K562 (cell line): ENCODE measurements around the gene COMMD2. TPM values are rescaled to one million over a fixed set of nuclear protein-coding genes. Genes with fewer than 3 reads are reported as not detected.

Source experiments
- ATAC-seq: fragments of 200-7000 bp; cut with Tn5 transposase; 3 replicates; pipeline ENCODE4 v1.9.1; 2020; ENCODE audit warnings: moderate library complexity
- BruUV-seq: library from RNA; stranded (reverse); fragments of 400-500 nt; replicated peaks from 2 replicates; lab custom pipeline; 2021; lab: Mats Ljungman, UMichigan
- CTCF ChIA-PET: fragments of 300-600 bp; formaldehyde crosslinking; extraction: SDS; loops from one replicate; lab custom pipeline; 2021; ENCODE audit warnings: low intra/inter-chr PET ratio; lab: Yijun Ruan, JAX
- POLR2A ChIA-PET: fragments of 300-600, 350-650 bp; sonication (Branson Sonifier 250); formaldehyde crosslinking; extraction: SDS; loops from one replicate; lab custom pipeline; 2021; ENCODE audit warnings: antibody characterized with exemption, inconsistent platforms; lab: Yijun Ruan, JAX
- DNase-seq, 4 experiments: peaks; one replicate each; pipeline versions ENCODE4 v3.0.0 to v3.0.0-alpha.2; 2011 to 2018; ENCODE audit warnings: low spot score in 3 of 4, mixed read lengths in 3 of 4; ENCODE audit errors: extremely low read depth in 1 of 4
- FAIRE-seq: peaks from 2 replicates; lab custom pipeline; 2011; peaks lifted over from hg19 to GRCh38; lab: Jason Lieb, UNC
- H2AFZ ChIP-seq: 2 replicates; pipeline ENCODE4 v1.6.0; 2011; ENCODE audit warnings: low read depth, low read length, control low read depth, inconsistent platforms
- H3K27ac ChIP-seq: fragments of 200-600 bp; 3 replicates; pipeline ENCODE4 v1.8.0; 2011; ENCODE audit warnings: low read depth, mild to moderate bottlenecking, control low read depth, inconsistent platforms, low read length, moderate library complexity, mixed read lengths; ENCODE audit errors: extremely low read depth
- H3K27me3 ChIP-seq, 2 experiments: fragments of 300-600 bp in 1 of 2; 2 replicates in 1 of 2; 3 replicates in 1 of 2; pipeline versions ENCODE4 v1.6.0 to v1.8.0; 2011; ENCODE audit warnings: inconsistent platforms in 2 of 2, low read length in 2 of 2, mild to moderate bottlenecking in 1 of 2, mixed read lengths in 1 of 2, moderate library complexity in 1 of 2; ENCODE audit not compliant: control insufficient read depth in 2 of 2, insufficient read depth in 2 of 2
- H3K36me3 ChIP-seq: fragments of 300-600 bp; 3 replicates; pipeline ENCODE4 v1.8.0; 2011; ENCODE audit warnings: mild to moderate bottlenecking, low read length, inconsistent platforms; ENCODE audit not compliant: control insufficient read depth, insufficient read depth
- H3K4me1 ChIP-seq, 2 experiments: fragments of 200-600 bp in 1 of 2; replicated peaks in 1 of 2; 2 replicates in 1 of 2; 3 replicates in 1 of 2; pipeline versions ENCODE4 v1.5.1 to v1.8.0; 2011; ENCODE audit warnings: inconsistent platforms in 2 of 2, low read length in 2 of 2, mild to moderate bottlenecking in 1 of 2, mixed read lengths in 1 of 2, moderate library complexity in 1 of 2; ENCODE audit not compliant: control insufficient read depth in 2 of 2, insufficient read depth in 2 of 2
- H3K4me2 ChIP-seq: 2 replicates; pipeline ENCODE4 v1.6.1; 2011; ENCODE audit warnings: low read length, control low read depth, inconsistent platforms, mixed read lengths; ENCODE audit not compliant: insufficient read depth
- H3K4me3 ChIP-seq: fragments of 200-600 bp; sonication (generic), shearing (Covaris generic); 2 replicates; pipeline ENCODE4 v1.5.1; 2016; ENCODE audit warnings: control low read depth, inconsistent platforms
- H3K79me2 ChIP-seq: fragments of 200-600 bp; 3 replicates; pipeline ENCODE4 v1.8.0; 2011; ENCODE audit warnings: low read length, inconsistent platforms; ENCODE audit not compliant: control insufficient read depth, insufficient read depth
- H3K9ac ChIP-seq, 2 experiments: 2 replicates each; pipeline versions ENCODE4 v1.6.0 to v1.6.1; 2011; ENCODE audit warnings: low read depth in 2 of 2, low read length in 2 of 2, control low read depth in 1 of 2, inconsistent platforms in 1 of 2, mild to moderate bottlenecking in 1 of 2, mixed read lengths in 1 of 2; ENCODE audit not compliant: insufficient read depth in 1 of 2
- H3K9me1 ChIP-seq: one replicate; pipeline ENCODE4 v1.6.0; 2011; ENCODE audit warnings: inconsistent platforms, mild to moderate bottlenecking, low read length, moderate library complexity; ENCODE audit not compliant: control insufficient read depth, insufficient read depth
- H3K9me3 ChIP-seq: replicated peaks from 2 replicates; pipeline ENCODE4 v1.5.1; 2011; ENCODE audit warnings: low read depth, low read length, inconsistent platforms; ENCODE audit not compliant: control insufficient read depth, insufficient read depth
- H4K20me1 ChIP-seq: replicated peaks from 2 replicates; pipeline ENCODE4 v1.6.1; 2011; ENCODE audit warnings: low read length, inconsistent platforms, mixed read lengths; ENCODE audit not compliant: control insufficient read depth, insufficient read depth
- ADNP ChIP-seq: fragments of 200-800 bp; sonication (Bioruptor generic); IDR thresholded peaks from 2 replicates; pipeline ENCODE4 v1.6.1; 2016; ENCODE audit warnings: missing genetic modification characterization, missing compliant biosample characterization
- ARID3A ChIP-seq: IDR thresholded peaks from 2 replicates; pipeline ENCODE4 v1.6.1; 2012; ENCODE audit warnings: low read depth, low read length, improper control_type of control experiment, borderline replicate concordance
- BCOR ChIP-seq: fragments of 450-650 bp; IDR thresholded peaks from 2 replicates; pipeline ENCODE4 v1.6.1; 2016
- CEBPB ChIP-seq: fragments of 450-650 bp; IDR thresholded peaks from 2 replicates; pipeline ENCODE4 v1.6.1; 2016; ENCODE audit warnings: missing genetic modification characterization, missing compliant biosample characterization
- CHAMP1 ChIP-seq: fragments of 450-650 bp; IDR thresholded peaks from 2 replicates; pipeline ENCODE4 v1.6.1; 2016; ENCODE audit warnings: mild to moderate bottlenecking
- E2F3 ChIP-seq: fragments of 250-450 bp; sonication (Bioruptor Pico); IDR thresholded peaks from 2 replicates; pipeline ENCODE4 v1.4.0; 2020; ENCODE audit warnings: mild to moderate bottlenecking
- HDAC6 ChIP-seq: IDR thresholded peaks from 2 replicates; pipeline ENCODE4 v1.6.1; 2012; ENCODE audit warnings: low read depth, mild to moderate bottlenecking, control low read depth, inconsistent platforms, low read length, moderate library complexity
- HMG20B ChIP-seq: fragments of 250-450 bp; sonication (Bioruptor Pico); IDR thresholded peaks from 2 replicates; pipeline ENCODE4 v1.5.0; 2021; ENCODE audit warnings: mild to moderate bottlenecking
- MECOM ChIP-seq: fragments of 250-450 bp; sonication (Bioruptor Pico); IDR thresholded peaks from 2 replicates; pipeline ENCODE4 v1.8.0; 2022; ENCODE audit warnings: inconsistent platforms
- MXI1 ChIP-seq: IDR thresholded peaks from 2 replicates; pipeline ENCODE4 v1.6.1; 2011; ENCODE audit warnings: low read depth, mild to moderate bottlenecking, improper control_type of control experiment, low read length
- POU5F1 ChIP-seq: fragments of 150-350 bp; IDR thresholded peaks from 2 replicates; pipeline ENCODE4 v1.6.1; 2014; ENCODE audit warnings: borderline replicate concordance, low read length, low read depth, mild to moderate bottlenecking; ENCODE audit not compliant: partially characterized antibody
- RBM39 ChIP-seq: fragments of 200-400 bp; formaldehyde crosslinking; optimal IDR thresholded peaks from 2 replicates; pipeline ENCODE3; 2018; ENCODE audit warnings: low read depth, low read length
- ZBTB2 ChIP-seq: fragments of 450-650 bp; IDR thresholded peaks from 2 replicates; pipeline ENCODE4 v1.6.1; 2016; ENCODE audit warnings: antibody characterized with exemption
- WGBS: fragments of 100-300 bp; shearing (Covaris generic); methylation state at CpG from one replicate; pipeline ENCODE4 v1.1.6; 2016; ENCODE audit warnings: low coverage, mixed read lengths; ENCODE audit not compliant: insufficient coverage; ENCODE audit errors: missing lambda C conversion rate; 5-methylcytosine and 5-hydroxymethylcytosine counted together
- in situ Hi-C: fragments of 300-500 bp; cut with MboI; formaldehyde crosslinking; loops from 4 replicates; pipeline ENCODE4 v1.15.0; 2018; ENCODE audit warnings: inconsistent platforms, mixed read lengths
- intact Hi-C: fragments of 100-400 bp; cut with micrococcal nuclease; formaldehyde crosslinking; loops from 2 replicates; pipeline ENCODE4 v1.14.2; 2022
- polyA plus RNA-seq, 8 experiments: library from polyadenylated mRNA; depleted of rRNA in 4 of 8; stranded (reverse) in 5 of 8; unstranded in 3 of 8; fragments of >200 nt; fragmentation: Nextera tagmentation in 2 of 8; fragmentation: Illumina TruSeq in 1 of 8; extraction: Ambion mirVana in 2 of 8; extraction: Trizol in 1 of 8; gene quantifications; 2 replicates each; pipeline versions ENCODE4 v1.2.1 to v1.2.3, GENCODE V29; 2011 to 2014; ENCODE audit warnings: inconsistent platforms in 1 of 8, missing spikeins in 1 of 8
- total RNA-seq, 7 experiments: library from RNA; depleted of rRNA in 6 of 7; stranded (reverse); fragments of >200 nt in 6 of 7; fragmentation: Illumina TruSeq in 2 of 7; extraction: Trizol in 2 of 7; gene quantifications; 2 replicates each; pipeline versions ENCODE4 v1.2.1 to v1.2.3, GENCODE V29; 2011 to 2021; ENCODE audit warnings: low replicate concordance in 1 of 7
- TF ChIP-seq, protein P1 (sequence below): sonication (generic); formaldehyde crosslinking; IDR thresholded peaks from 2 replicates; pipeline ENCODE4 v1.8.1; 2023; ENCODE audit warnings: mild to moderate bottlenecking, missing genetic modification reagents

The COMMD2 gene
- total and polyA plus RNA-seq, 9 of the 15 experiments (the other 6 are each of a cell fraction or from before 2014, with no cell fraction given): 25.8 to 102 (median 41.8) TPM

DNA sequence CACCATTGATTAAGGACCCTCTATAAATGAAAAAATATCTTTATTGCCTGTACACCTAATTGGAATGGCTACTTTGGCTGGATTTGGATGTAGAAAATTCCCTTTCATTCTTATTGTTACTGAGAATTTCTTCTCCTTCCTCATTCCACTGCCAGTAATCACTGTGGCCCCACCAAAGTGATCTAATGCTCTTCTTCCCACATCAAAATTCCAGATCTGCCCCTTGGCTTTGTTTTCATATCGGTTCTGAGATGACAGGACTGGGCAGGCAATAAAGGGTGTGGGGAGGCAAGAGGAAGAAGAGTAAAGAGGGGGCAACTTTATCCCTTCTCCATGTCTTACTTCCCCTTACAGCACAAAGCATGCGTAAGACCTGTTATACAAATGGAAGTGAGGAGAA lies 38.0 kb upstream of the COMMD2 start:
- no peak for FAIRE-seq
- H3K4me1 ChIP-seq: no peaks in the 10 kb centered on the region

More for the DNA sequence above, 38.0 kb upstream of the COMMD2 start:
- intact Hi-C loops: no loop called here
- H3K36me3 ChIP-seq: no peaks in the 10 kb centered on the region
- peaks cover 0 to 4% of the 10 kb centered on the region in 2 experiments; a peak in 1 of 5 replicates for H3K27me3 ChIP-seq
- H3K4me3 ChIP-seq: no peak overlapping the region
- H4K20me1 ChIP-seq: no peaks in the 10 kb centered on the region
- CTCF ChIA-PET: no interaction called here
- POLR2A ChIA-PET: no interaction called here
- H3K27ac ChIP-seq: no peak overlapping the region
- no peak for DNase-seq
- no peak overlapping the region for H2AFZ ChIP-seq
- TF ChIP-seq MXI1 (no peak), E2F3 (CRISPR knock-in tag) (no peak), RBM39 (no peak), HDAC6 (no peak), ADNP (no peak), ZBTB2 (no peak), ARID3A (no peak), HMG20B (CRISPR knock-in tag) (no peak), CEBPB (tag) (no peak), MECOM (CRISPR knock-in tag) (no peak), CHAMP1 (no peak), POU5F1 (no peak), BCOR (no peak)
- TF ChIP-seq, protein P1, sequence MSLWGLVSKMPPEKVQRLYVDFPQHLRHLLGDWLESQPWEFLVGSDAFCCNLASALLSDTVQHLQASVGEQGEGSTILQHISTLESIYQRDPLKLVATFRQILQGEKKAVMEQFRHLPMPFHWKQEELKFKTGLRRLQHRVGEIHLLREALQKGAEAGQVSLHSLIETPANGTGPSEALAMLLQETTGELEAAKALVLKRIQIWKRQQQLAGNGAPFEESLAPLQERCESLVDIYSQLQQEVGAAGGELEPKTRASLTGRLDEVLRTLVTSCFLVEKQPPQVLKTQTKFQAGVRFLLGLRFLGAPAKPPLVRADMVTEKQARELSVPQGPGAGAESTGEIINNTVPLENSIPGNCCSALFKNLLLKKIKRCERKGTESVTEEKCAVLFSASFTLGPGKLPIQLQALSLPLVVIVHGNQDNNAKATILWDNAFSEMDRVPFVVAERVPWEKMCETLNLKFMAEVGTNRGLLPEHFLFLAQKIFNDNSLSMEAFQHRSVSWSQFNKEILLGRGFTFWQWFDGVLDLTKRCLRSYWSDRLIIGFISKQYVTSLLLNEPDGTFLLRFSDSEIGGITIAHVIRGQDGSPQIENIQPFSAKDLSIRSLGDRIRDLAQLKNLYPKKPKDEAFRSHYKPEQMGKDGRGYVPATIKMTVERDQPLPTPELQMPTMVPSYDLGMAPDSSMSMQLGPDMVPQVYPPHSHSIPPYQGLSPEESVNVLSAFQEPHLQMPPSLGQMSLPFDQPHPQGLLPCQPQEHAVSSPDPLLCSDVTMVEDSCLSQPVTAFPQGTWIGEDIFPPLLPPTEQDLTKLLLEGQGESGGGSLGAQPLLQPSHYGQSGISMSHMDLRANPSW (CRISPR knock-in tag): no peak
- no peak overlapping the region for H3K4me2 ChIP-seq
- H3K9me3 ChIP-seq: no peaks in the 10 kb centered on the region
- H3K79me2 ChIP-seq: no peaks in the 10 kb centered on the region
- 33% methylated on average over 1 of the region's 2 CpGs for WGBS
- ATAC-seq: no peak
- no peak overlapping the region for H3K9ac ChIP-seq
- BruUV-seq: no TSS peak
- in situ Hi-C loops: no loop called here
- H3K9me1 ChIP-seq: no peaks in the 10 kb centered on the region
